ENCODE results near the gene BBS10. TPM values are rescaled to one million over a fixed set of nuclear protein-coding genes. Genes with fewer than 3 reads are reported as not detected.

BBS10 gene
- total RNA-seq, 1 donor from 2014 or later: 12.9 TPM

DNA sequence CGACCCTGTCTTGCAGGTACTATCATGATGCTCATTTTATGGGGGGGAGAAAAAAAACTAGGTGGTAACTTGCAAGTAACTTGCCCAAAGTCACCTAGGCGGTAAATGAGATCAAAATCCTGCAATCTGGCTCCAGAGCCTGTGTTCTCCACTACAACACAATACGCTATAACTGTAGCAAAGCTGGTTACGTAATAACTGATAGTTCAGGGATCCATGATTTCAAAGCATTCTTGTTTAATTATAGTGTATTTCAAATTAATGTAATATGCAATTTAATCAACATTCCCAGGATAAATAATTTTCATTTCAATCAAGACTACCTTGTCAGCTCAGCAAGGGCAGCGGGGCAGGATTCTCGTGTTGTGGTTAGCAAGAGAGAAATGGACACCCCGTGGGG is 31.7 kb downstream of the BBS10 start:
- H3K27ac Mint-ChIP-seq: no peak overlapping the region
- no peaks in the 10 kb centered on the region for H3K36me3 Mint-ChIP-seq (ENCODE audit: insufficient read depth)
- no peak for TF ChIP-seq CTCF (IDR thresholded peaks at IDR 0.05; ENCODE audit: unreplicated experiment)
- no peak overlapping the region for H3K4me3 Mint-ChIP-seq (ENCODE audit: low read depth)
- no peak for DNase-seq (ENCODE audit: low spot score, unreplicated experiment)
- peaks cover 7% of the 10 kb centered on the region for H3K9me3 Mint-ChIP-seq (ENCODE audit: low read depth)
- no peaks in the 10 kb centered on the region for H3K4me1 Mint-ChIP-seq (ENCODE audit: low read depth)
- H3K27me3 Mint-ChIP-seq: no peaks in the 10 kb centered on the region

- H3K27me3 Mint-ChIP-seq: no peaks in the 10 kb centered on the region
- DNase-seq (ENCODE audit: low spot score, unreplicated experiment): no peak
- no peak for TF ChIP-seq CTCF (IDR thresholded peaks at IDR 0.05; ENCODE audit: unreplicated experiment)
- H3K36me3 Mint-ChIP-seq (ENCODE audit: insufficient read depth): no peaks in the 10 kb centered on the region
- H3K4me3 Mint-ChIP-seq (ENCODE audit: low read depth): no peak overlapping the region
- no peaks in the 10 kb centered on the region for H3K9me3 Mint-ChIP-seq (ENCODE audit: low read depth)
- no peak overlapping the region for H3K27ac Mint-ChIP-seq
- peaks cover 5% of the 10 kb centered on the region for H3K4me1 Mint-ChIP-seq (ENCODE audit: low read depth)
Observed at GRCh38 chr12:76313299-76313698, 34.9 kb downstream of the BBS10 start.

- DNase-seq (ENCODE audit: low spot score, unreplicated experiment): no peak
- TF ChIP-seq CTCF (IDR thresholded peaks at IDR 0.05; ENCODE audit: unreplicated experiment): no peak
- H3K4me3 Mint-ChIP-seq (ENCODE audit: low read depth): no peak overlapping the region
- H3K9me3 Mint-ChIP-seq (ENCODE audit: low read depth): no peaks in the 10 kb centered on the region
- no peaks in the 10 kb centered on the region for H3K36me3 Mint-ChIP-seq (ENCODE audit: insufficient read depth)
- H3K27ac Mint-ChIP-seq: no peak overlapping the region
- H3K4me1 Mint-ChIP-seq (ENCODE audit: low read depth): peaks cover 5% of the 10 kb centered on the region
- H3K27me3 Mint-ChIP-seq: no peaks in the 10 kb centered on the region
Observed at GRCh38 chr12:76312315-76312714, 35.9 kb downstream of the BBS10 start.

GRCh38 chr12:76311796-76312195 is 36.4 kb downstream of the BBS10 start:
- Mint-ChIP-seq H3K36me3 (ENCODE audit: insufficient read depth) (no peaks in the 10 kb centered on the region), H3K4me1 (ENCODE audit: low read depth) (peaks cover 5% of the 10 kb centered on the region), H3K4me3 (ENCODE audit: low read depth) (no peak overlapping the region), H3K27me3 (no peaks in the 10 kb centered on the region), H3K27ac (no peak overlapping the region), H3K9me3 (ENCODE audit: low read depth) (no peaks in the 10 kb centered on the region)
- no peak for TF ChIP-seq CTCF (IDR thresholded peaks at IDR 0.05; ENCODE audit: unreplicated experiment)
- no peak for DNase-seq (ENCODE audit: low spot score, unreplicated experiment)

DNA sequence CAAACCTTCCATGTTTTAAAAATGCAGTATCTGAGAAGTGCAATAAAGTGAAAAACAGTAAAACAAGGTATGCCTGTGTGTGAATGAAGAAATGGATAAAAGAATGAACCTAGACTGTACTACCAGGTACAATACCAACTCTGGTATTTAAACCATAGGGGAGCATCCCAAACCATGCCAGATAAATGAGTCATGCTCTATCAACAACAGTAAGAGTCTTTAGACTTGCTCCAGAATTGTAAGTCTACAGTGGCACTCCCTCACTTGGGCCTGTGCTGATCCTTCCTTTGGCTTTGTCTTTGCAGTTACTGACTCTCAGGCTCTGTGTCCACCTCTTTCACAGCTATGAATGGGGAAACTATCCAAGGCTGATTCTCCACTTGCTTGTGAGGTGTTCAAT is 38.1 kb downstream of the BBS10 start:
- H3K27me3 Mint-ChIP-seq: no peaks in the 10 kb centered on the region
- TF ChIP-seq CTCF (IDR thresholded peaks at IDR 0.05; ENCODE audit: unreplicated experiment): no peak
- H3K9me3 Mint-ChIP-seq (ENCODE audit: low read depth): no peaks in the 10 kb centered on the region
- peaks cover 5% of the 10 kb centered on the region for H3K4me1 Mint-ChIP-seq (ENCODE audit: low read depth)
- no peak overlapping the region for H3K27ac Mint-ChIP-seq
- H3K4me3 Mint-ChIP-seq (ENCODE audit: low read depth): no peak overlapping the region
- DNase-seq (ENCODE audit: low spot score, unreplicated experiment): no peak
- no peaks in the 10 kb centered on the region for H3K36me3 Mint-ChIP-seq (ENCODE audit: insufficient read depth)
